SK-N-MC (cell line): ENCODE data around the gene FXYD3.

Source experiments
- EZH2 ChIP-seq: fragments of 200-600 bp; sonication (generic); IDR thresholded peaks from one replicate; pipeline ENCODE4 v1.6.1; 2017; ENCODE audit warnings: antibody characterized with exemption
- POLR2AphosphoS5 ChIP-seq: IDR thresholded peaks from 2 replicates; pipeline ENCODE4 v1.6.1; 2012; ENCODE audit warnings: mild to moderate bottlenecking, low read depth, low read length, borderline replicate concordance

- TF ChIP-seq POLR2AphosphoS5 (no peak), EZH2 (no peak)
These were observed 50.8 kb downstream of the FXYD3 start for GRCh38 chr19:35166100-35167063.
